Measurements from ENCODE around the gene MRTFB. TPM values are rescaled to one million over a fixed set of nuclear protein-coding genes. Genes with fewer than 3 reads are reported as not detected.

MRTFB gene
- polyA plus RNA-seq, 1 experiment: 6.2 TPM

- TF ChIP-seq, protein P1, sequence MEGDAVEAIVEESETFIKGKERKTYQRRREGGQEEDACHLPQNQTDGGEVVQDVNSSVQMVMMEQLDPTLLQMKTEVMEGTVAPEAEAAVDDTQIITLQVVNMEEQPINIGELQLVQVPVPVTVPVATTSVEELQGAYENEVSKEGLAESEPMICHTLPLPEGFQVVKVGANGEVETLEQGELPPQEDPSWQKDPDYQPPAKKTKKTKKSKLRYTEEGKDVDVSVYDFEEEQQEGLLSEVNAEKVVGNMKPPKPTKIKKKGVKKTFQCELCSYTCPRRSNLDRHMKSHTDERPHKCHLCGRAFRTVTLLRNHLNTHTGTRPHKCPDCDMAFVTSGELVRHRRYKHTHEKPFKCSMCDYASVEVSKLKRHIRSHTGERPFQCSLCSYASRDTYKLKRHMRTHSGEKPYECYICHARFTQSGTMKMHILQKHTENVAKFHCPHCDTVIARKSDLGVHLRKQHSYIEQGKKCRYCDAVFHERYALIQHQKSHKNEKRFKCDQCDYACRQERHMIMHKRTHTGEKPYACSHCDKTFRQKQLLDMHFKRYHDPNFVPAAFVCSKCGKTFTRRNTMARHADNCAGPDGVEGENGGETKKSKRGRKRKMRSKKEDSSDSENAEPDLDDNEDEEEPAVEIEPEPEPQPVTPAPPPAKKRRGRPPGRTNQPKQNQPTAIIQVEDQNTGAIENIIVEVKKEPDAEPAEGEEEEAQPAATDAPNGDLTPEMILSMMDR (IDR thresholded peaks at IDR 0.05; ENCODE audit: insufficient read depth, low read depth, low read length): no peak
- Histone ChIP-seq H3K27me3 (ENCODE audit: control insufficient read depth, insufficient read depth, low read length) (no peaks in the 10 kb centered on the region), H3K4me3 (ENCODE audit: low read depth, low read length) (no peak overlapping the region), H3K36me3 (ENCODE audit: control insufficient read depth, insufficient read depth, low read length) (no peaks in the 10 kb centered on the region)
- ChIA-PET CTCF (interaction anchor here (0.5 to 3.1 kb wide), 10 partner anchors 12 to 769 kb away, joined by 3 to 18 read pairs (median 4); partner anchors contain the start of gene ERCC4), POLR2A (no interaction called here)
- no peak for DNase-seq (ENCODE audit: low read depth)
Measured at GRCh38 chr16:14187517-14188338, 116.6 kb downstream of the MRTFB start.

GRCh38 chr16:14193316-14193871 is 122.3 kb downstream of the MRTFB start:
- Histone ChIP-seq H3K4me3 (ENCODE audit: low read depth, low read length) (no peak overlapping the region), H3K27me3 (ENCODE audit: control insufficient read depth, insufficient read depth, low read length) (no peaks in the 10 kb centered on the region), H3K36me3 (ENCODE audit: control insufficient read depth, insufficient read depth, low read length) (no peaks in the 10 kb centered on the region)
- POLR2A ChIA-PET: no interaction called here
- CTCF ChIA-PET: interaction anchor here (0.9 to 1.0 kb wide), 2 partner anchors 253 to 274 kb away, joined by 3 to 4 read pairs; partner anchors contain the start of gene ERCC4
- TF ChIP-seq, protein P1 (IDR thresholded peaks at IDR 0.05; ENCODE audit: insufficient read depth, low read depth, low read length): no peak
- DNase-seq (ENCODE audit: low read depth): no peak

DNA sequence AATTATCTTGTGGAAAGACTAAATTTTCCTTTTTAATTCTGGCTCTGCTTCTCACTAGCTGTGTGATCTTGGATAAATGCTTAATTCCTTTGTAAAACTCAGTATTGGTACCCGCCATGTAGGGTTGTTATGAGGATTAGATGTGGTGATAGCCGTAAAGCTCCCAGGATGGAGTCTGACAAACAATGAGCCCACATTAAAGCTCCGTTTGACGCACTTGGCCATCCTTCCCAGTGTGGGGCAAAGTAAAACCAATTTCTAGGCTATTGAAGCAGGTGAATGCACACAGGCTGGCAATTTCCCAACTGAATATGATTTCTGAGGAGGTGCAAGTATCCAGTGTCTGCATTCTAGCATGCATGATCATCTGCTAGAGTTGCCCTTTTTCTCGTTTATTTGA is 123.6 kb downstream of the MRTFB start:
- ChIA-PET POLR2A (no interaction called here), CTCF (no interaction called here)
- DNase-seq (ENCODE audit: low read depth): no peak
- Histone ChIP-seq H3K4me3 (ENCODE audit: low read depth, low read length) (no peak overlapping the region), H3K27me3 (ENCODE audit: control insufficient read depth, insufficient read depth, low read length) (no peaks in the 10 kb centered on the region), H3K36me3 (ENCODE audit: control insufficient read depth, insufficient read depth, low read length) (no peaks in the 10 kb centered on the region)
- TF ChIP-seq, protein P1 (IDR thresholded peaks at IDR 0.05; ENCODE audit: insufficient read depth, low read depth, low read length): no peak

DNA sequence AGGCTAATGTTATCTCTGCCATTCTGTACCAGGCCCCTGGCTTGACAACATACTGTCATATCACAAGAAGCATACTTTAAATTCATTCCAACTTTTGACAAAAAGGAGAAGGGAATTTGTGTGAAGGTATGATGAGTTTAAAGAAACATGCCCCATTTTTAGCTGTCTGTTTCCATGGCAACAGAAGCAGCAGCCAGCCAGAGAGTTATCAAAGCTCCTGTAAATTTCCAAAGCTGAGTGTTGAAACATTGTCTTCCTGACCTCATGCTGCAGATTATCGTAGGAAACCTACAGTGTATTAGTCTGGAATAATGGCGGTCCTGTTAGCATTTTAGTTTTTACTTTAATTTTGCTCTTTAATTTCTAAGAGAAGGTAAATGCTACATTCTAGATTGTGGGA is 124.9 kb downstream of the MRTFB start:
- Histone ChIP-seq H3K4me3 (ENCODE audit: low read depth, low read length) (no peak overlapping the region), H3K36me3 (ENCODE audit: control insufficient read depth, insufficient read depth, low read length) (no peaks in the 10 kb centered on the region), H3K27me3 (ENCODE audit: control insufficient read depth, insufficient read depth, low read length) (no peaks in the 10 kb centered on the region)
- POLR2A ChIA-PET: no interaction called here
- TF ChIP-seq, protein P1 (IDR thresholded peaks at IDR 0.05; ENCODE audit: insufficient read depth, low read depth, low read length): no peak
- CTCF ChIA-PET: interaction anchor here (2.5 kb wide), 1 partner anchor 10 kb away, joined by 10 read pairs; no protein-coding TSS in a partner anchor
- no peak for DNase-seq (ENCODE audit: low read depth)

GRCh38 chr16:14196539-14196938 is 125.4 kb downstream of the MRTFB start:
- ChIA-PET POLR2A (no interaction called here), CTCF (interaction anchor here (2.5 kb wide), 1 partner anchor 11 kb away, joined by 10 read pairs; no protein-coding TSS in a partner anchor)
- DNase-seq (ENCODE audit: low read depth): no peak
- TF ChIP-seq, protein P1 (IDR thresholded peaks at IDR 0.05; ENCODE audit: insufficient read depth, low read depth, low read length): no peak
- Histone ChIP-seq H3K27me3 (ENCODE audit: control insufficient read depth, insufficient read depth, low read length) (no peaks in the 10 kb centered on the region), H3K4me3 (ENCODE audit: low read depth, low read length) (no peak overlapping the region), H3K36me3 (ENCODE audit: control insufficient read depth, insufficient read depth, low read length) (no peaks in the 10 kb centered on the region)
